Thymus (tissue), 11 donors: ENCODE results near the gene SLC8A3. TPM values are rescaled to one million over a fixed set of nuclear protein-coding genes. Genes with fewer than 3 reads are reported as not detected.

Source experiments
- DNase-seq, 9 donors: peaks; one replicate each; pipeline ENCODE4 v3.0.0-alpha.2; 2013; ENCODE audit warnings: low spot score in 9 of 9, low read depth in 6 of 9, missing footprints in 1 of 9
- H3K27ac ChIP-seq, 2 donors: one replicate each; pipeline ENCODE4 v1.5.1; 2013; ENCODE audit warnings: control low read depth in 1 of 2, low read depth in 1 of 2, low read length in 1 of 2, mild to moderate bottlenecking in 1 of 2, moderate library complexity in 1 of 2
- H3K27me3 ChIP-seq, 2 donors: one replicate each; pipeline ENCODE4 v1.5.1; 2013; ENCODE audit warnings: low read length in 1 of 2; ENCODE audit not compliant: control insufficient read depth in 2 of 2, insufficient read depth in 1 of 2
- H3K36me3 ChIP-seq, 2 donors: one replicate each; pipeline ENCODE4 v1.5.1; 2013; ENCODE audit warnings: low read length in 1 of 2, mild to moderate bottlenecking in 1 of 2, moderate library complexity in 1 of 2; ENCODE audit not compliant: control insufficient read depth in 2 of 2, insufficient read depth in 2 of 2
- H3K4me1 ChIP-seq, 2 donors: one replicate each; pipeline ENCODE4 v1.5.1; 2013; ENCODE audit warnings: low read length in 2 of 2; ENCODE audit not compliant: control insufficient read depth in 2 of 2, insufficient read depth in 2 of 2
- H3K4me3 ChIP-seq, 2 donors: one replicate each; pipeline ENCODE4 v1.5.1; 2013; ENCODE audit warnings: low read length in 2 of 2, control low read depth in 1 of 2, mild to moderate bottlenecking in 1 of 2
- H3K9me3 ChIP-seq, 2 donors: one replicate each; pipeline ENCODE4 v1.5.1; 2013; ENCODE audit warnings: low read length in 1 of 2, mild to moderate bottlenecking in 1 of 2; ENCODE audit not compliant: control insufficient read depth in 2 of 2, insufficient read depth in 1 of 2
- WGBS: extraction: QIAGEN DNeasy Blood & Tissue Kit; methylation state at CpG from one replicate; pipeline ENCODE4 v1.1.7; 2013; 5-methylcytosine and 5-hydroxymethylcytosine counted together
- polyA plus RNA-seq: library from polyadenylated mRNA; stranded (reverse); fragments of 200-250 nt; gene quantifications from one replicate; pipeline ENCODE4 v1.2.3, GENCODE V29; 2013
- total RNA-seq: library from RNA; stranded (reverse); fragments of 120-200 nt; gene quantifications from one replicate; pipeline ENCODE4 v1.2.4, GENCODE V29; 2013
- donor health status: healthy.

SLC8A3 gene
- total and polyA plus RNA-seq, 2 donors: 0.16 to 0.99 TPM

DNA sequence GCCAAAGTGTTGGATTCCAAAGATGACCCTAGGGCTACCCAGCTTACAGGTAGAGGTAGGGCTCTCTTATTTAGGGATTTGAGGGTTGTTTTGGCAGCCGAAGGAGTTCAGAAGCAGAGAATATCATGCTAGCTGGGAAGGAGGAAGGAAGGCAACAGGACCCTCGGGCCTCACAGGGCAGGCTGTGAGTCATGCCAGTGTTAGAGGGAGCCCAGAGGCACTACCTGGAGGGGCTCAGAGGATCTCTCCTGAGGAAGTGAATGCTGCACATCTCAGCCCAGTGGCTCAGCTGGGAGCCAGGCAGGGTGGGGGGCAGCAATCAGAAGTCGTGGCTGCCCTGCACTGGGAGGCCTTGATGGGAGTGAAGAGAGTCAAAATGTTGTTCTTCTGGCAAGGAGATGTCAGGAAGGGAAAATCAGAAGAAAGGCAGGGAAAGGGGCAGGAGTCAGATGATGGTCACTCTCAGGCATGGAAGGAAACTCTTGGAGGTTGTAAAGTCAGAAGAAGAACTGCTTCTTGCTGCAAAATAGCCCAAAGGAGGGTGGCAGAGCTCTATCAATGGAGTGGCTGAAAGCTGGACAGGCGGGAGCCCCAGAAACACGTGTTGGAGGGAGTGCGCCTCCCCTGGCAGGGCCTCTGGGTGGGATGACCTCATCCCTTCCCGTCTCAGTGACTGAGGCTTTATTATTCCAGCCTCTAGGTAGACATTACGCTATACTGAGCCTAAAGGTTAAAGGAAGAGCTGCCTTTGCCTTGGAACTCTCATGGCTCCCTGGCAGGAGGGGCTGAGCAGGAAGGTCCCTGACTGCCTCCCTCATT, 168.2 kb downstream of the SLC8A3 start:
- Histone ChIP-seq H3K4me1 (peaks cover 0 to 8% of the 10 kb centered on the region in 2 donors), H3K36me3 (no peaks in the 10 kb centered on the region), H3K27ac (no peak overlapping the region), H3K27me3 (no peaks in the 10 kb centered on the region), H3K9me3 (no peaks in the 10 kb centered on the region), H3K4me3 (no peak overlapping the region)
- WGBS: 66% methylated on average over 8 of the region's 8 CpGs
- no peak for DNase-seq

DNA sequence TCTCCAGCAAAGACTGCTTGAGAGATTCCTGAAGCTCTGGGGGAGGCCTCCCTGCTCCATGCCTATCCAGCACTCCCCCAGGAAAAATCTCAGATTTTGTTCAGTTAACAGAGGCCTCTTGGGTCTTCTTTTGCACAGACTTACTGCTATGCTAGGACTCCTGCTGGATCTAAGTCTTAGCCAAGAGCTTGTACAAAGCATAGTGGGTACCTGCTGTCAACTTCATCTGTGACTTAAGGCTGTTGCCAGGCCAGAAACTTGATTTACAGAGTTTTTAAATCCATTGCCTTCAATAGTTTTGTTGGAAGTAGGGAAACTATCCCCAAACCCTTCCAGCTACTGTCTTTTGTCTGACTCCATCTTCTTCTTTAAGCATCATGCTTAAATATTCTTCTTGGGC, 169.1 kb downstream of the SLC8A3 start:
- no peak for DNase-seq
- no peaks in the 10 kb centered on the region for H3K36me3 ChIP-seq
- H3K4me1 ChIP-seq: peaks cover 0 to 8% of the 10 kb centered on the region in 2 donors
- no peak overlapping the region for H3K27ac ChIP-seq
- no peak overlapping the region for H3K4me3 ChIP-seq
- H3K9me3 ChIP-seq: no peaks in the 10 kb centered on the region
- no peaks in the 10 kb centered on the region for H3K27me3 ChIP-seq

DNA sequence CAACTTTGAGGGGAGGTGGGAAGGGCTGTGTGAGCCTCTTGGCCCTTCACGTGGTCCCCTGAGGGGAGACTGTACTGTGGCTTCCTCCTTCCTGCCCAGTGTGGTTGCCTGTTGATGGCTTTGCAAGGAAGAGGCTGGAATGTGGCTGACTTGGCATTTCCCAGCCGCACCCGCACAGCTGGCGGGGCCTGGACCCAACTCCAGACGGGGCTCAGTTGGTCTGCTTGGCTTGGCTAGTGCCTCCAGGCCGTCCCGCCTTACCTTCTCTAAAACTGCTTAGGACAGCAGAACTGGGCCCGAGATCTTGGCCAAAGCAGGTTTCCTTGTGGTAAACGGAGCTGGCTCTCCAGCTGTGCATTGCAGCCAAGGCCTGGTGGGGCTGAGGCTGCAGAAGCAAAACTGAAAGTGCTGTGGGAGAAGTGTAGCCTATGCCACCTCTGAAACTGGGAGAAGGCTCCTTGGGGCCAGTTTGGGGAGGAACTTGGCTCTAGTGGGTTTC, 170.0 kb downstream of the SLC8A3 start:
- peaks cover 0 to 8% of the 10 kb centered on the region in 2 donors for H3K4me1 ChIP-seq
- 7% methylated on average over 9 of the region's 9 CpGs for WGBS
- H3K27ac ChIP-seq: peak overlapping the region; percentile 32 to 46
- no peaks in the 10 kb centered on the region for H3K36me3 ChIP-seq
- DNase-seq: peak in 3 of 9 donors; percentile 2 to 36 (median 17)
- H3K27me3 ChIP-seq: no peaks in the 10 kb centered on the region
- no peak overlapping the region for H3K4me3 ChIP-seq
- no peaks in the 10 kb centered on the region for H3K9me3 ChIP-seq

DNA sequence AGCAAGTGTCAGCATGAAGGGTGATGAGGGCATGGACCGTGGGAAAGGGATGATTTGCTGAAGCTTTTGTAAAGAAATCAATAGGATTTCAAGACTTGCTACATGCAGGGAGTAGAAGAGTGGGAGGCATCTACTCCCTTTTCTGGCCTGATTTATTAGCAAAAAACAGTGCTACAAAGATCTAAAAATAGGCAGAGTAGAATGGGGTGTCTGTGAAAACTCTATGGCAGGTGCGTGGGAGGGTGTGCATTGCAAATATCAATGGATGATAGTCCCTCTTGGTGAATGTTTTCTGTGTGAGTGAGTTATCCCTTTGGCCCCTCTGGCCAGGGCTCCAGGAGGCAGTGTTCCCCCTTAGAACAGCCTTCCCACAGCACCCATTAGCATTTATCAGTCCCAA, 170.5 kb downstream of the SLC8A3 start:
- DNase-seq: no peak
- no peaks in the 10 kb centered on the region for H3K36me3 ChIP-seq
- H3K9me3 ChIP-seq: no peaks in the 10 kb centered on the region
- 92% methylated on average over 2 of the region's 2 CpGs for WGBS
- peaks cover 0 to 8% of the 10 kb centered on the region in 2 donors for H3K4me1 ChIP-seq
- no peak overlapping the region for H3K4me3 ChIP-seq
- no peak overlapping the region for H3K27ac ChIP-seq
- no peaks in the 10 kb centered on the region for H3K27me3 ChIP-seq

DNA sequence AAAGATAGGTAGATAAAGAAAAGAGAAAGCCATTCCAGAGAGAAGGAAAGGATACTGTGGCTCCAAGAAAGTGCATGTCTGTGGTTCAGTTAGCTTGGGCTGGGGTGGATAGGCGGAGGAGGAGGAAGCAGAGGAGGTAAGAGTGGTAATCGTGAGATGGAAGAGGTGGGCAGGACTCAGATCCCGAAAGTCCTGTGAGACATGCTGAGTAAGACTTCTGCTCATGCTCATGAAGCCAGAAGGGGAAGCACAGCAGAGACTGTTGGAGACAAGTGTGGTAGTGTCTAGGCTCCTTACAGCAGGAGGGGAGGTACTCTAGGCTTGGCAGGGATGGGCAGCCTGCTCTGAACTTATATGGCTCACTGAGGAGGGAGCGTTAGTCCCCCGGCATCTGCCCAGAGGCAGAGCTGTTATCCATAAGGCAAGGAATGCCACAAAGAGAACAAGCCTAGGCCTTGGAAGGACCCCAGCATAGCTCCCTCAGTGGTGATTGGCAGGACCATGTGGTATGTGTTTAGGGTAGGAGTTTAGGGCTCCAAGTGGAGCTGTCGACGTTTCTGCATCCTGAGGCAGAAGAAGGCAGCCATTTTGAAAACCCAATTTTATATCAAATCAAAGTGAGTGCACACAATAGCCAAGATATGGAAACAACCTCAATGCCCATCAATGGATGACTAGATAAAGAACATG, 174.2 kb downstream of the SLC8A3 start:
- Histone ChIP-seq H3K4me3 (no peak overlapping the region), H3K9me3 (no peaks in the 10 kb centered on the region), H3K4me1 (peaks cover 0 to 8% of the 10 kb centered on the region in 2 donors), H3K27me3 (no peaks in the 10 kb centered on the region), H3K36me3 (no peaks in the 10 kb centered on the region), H3K27ac (no peak overlapping the region)
- WGBS: 94% methylated on average over 7 of the region's 7 CpGs
- DNase-seq: no peak

DNA sequence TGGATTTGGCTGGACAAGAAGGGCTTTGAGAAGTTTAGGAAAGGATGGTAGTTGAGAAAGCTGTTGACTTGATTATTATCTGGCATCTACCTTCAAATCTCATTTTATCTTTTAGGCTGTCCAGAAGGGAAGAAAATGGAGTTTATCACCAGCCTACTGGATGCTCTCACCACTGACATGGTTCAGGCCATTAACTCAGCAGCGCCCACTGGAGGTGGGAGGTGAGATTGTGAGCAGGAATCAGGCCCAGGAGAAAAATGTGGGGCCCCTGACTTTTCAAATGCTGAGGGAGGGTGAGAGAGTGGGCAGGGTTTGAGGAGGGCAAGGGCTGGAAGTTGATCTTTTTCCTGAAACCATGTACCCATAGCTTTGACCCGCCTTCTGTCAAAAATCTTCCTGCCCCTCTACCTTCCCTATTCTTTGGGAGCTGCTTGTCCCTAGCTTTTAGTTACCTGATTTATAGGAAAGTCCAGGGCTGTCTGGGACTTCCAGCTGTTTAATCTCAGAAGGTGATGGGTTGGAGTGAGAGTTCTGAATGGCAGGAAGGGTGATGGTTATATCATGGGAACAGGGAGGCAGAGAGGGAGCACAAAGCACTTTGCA, 175.4 kb downstream of the SLC8A3 start:
- Histone ChIP-seq H3K36me3 (no peaks in the 10 kb centered on the region), H3K9me3 (no peaks in the 10 kb centered on the region), H3K4me3 (no peak overlapping the region), H3K4me1 (peaks cover 0 to 3% of the 10 kb centered on the region in 2 donors), H3K27ac (no peak overlapping the region), H3K27me3 (no peaks in the 10 kb centered on the region)
- WGBS: 89% methylated on average over 2 of the region's 2 CpGs
- peak in 2 of 9 donors; percentile 17 to 19 for DNase-seq

DNA sequence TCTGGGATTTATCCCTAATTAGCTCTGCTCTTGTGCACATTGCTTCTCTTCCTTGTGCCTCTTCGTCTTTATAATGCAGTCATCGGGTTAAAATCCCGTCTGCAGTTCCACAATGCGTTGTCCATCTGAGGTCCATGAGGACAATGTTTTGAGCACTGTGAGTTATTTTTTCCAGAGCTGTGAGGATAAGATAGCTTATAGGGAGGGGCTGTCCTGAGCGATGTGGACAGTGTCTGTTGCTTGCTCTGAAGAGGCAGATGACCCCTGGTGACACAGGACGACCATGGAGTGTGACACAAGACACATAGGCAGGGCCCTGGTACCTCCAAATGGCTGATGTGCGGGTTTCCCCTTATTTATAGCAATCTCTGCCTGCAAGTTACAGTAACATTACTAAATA, 177.0 kb downstream of the SLC8A3 start:
- no peaks in the 10 kb centered on the region for H3K36me3 ChIP-seq
- 94% methylated on average over 7 of the region's 7 CpGs for WGBS
- H3K9me3 ChIP-seq: no peaks in the 10 kb centered on the region
- no peak overlapping the region for H3K4me3 ChIP-seq
- no peaks in the 10 kb centered on the region for H3K4me1 ChIP-seq
- no peaks in the 10 kb centered on the region for H3K27me3 ChIP-seq
- no peak for DNase-seq
- no peak overlapping the region for H3K27ac ChIP-seq

DNA sequence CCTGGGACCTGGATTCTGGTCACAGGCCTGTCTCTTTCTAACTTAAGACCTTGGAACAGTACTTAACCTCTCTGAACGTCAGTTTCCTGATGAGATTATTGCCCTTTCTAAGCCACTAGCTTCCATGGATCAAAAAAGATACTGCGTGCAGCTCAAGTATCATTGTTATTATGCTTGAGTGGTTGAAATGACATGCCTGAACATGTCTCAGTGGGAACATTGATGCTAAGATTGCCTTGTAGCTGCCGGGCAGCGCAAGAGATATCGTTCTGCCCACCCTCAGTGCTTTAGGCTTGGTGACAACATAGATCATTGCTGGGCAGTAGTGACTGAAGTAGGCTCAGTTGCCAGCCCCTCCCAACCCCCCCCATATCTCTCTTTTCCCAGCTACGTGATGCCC, 177.7 kb downstream of the SLC8A3 start:
- no peaks in the 10 kb centered on the region for H3K36me3 ChIP-seq
- DNase-seq: no peak
- H3K27ac ChIP-seq: no peak overlapping the region
- no peaks in the 10 kb centered on the region for H3K27me3 ChIP-seq
- no peaks in the 10 kb centered on the region for H3K9me3 ChIP-seq
- H3K4me1 ChIP-seq: no peaks in the 10 kb centered on the region
- H3K4me3 ChIP-seq: no peak overlapping the region
- WGBS: 94% methylated on average over 6 of the region's 6 CpGs

DNA sequence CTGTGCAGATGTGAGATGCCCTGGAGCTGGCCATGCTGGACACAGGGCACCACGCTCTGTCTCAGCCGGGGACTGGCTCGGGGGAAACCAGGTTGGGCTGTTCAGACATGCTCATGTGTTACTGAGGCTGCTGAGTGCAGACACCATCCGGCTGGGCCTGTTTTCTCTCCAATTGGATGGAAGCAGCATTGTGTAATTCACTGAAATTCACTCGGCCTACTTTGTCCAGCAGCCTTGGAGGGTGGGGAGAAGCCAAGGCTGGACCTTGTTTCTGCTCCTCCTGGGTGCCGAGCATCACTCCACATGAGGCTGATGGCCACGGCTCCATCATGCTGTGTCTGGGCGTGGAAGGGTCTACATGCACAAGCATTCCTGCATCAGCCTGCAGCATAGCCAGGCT, 178.8 kb downstream of the SLC8A3 start:
- Histone ChIP-seq H3K27me3 (no peaks in the 10 kb centered on the region), H3K4me3 (no peak overlapping the region), H3K36me3 (no peaks in the 10 kb centered on the region), H3K9me3 (no peaks in the 10 kb centered on the region), H3K4me1 (no peaks in the 10 kb centered on the region), H3K27ac (no peak overlapping the region)
- 81% methylated on average over 8 of the region's 8 CpGs for WGBS
- no peak for DNase-seq
